Uterus (tissue), 2 donors: Measurements from ENCODE around the gene LGR6.

Experiments used
- POLR2A ChIP-seq, 2 donors: fragments of 450-650 bp; IDR thresholded peaks; one replicate each; pipeline ENCODE4 v1.6.1; 2016; ENCODE audit warnings: antibody characterized with exemption in 2 of 2, mild to moderate bottlenecking in 1 of 2, moderate library complexity in 1 of 2
- TF ChIP-seq, protein P1 (sequence below), 4 experiments: fragments of 200-600 bp in 2 of 4; fragments of 450-650 bp in 2 of 4; sonication (generic) in 2 of 4; IDR thresholded peaks; one replicate each; pipeline ENCODE4 v1.5.1; 2016 to 2019; ENCODE audit warnings: antibody characterized with exemption in 4 of 4, mild to moderate bottlenecking in 2 of 4, moderate library complexity in 1 of 4

DNA sequence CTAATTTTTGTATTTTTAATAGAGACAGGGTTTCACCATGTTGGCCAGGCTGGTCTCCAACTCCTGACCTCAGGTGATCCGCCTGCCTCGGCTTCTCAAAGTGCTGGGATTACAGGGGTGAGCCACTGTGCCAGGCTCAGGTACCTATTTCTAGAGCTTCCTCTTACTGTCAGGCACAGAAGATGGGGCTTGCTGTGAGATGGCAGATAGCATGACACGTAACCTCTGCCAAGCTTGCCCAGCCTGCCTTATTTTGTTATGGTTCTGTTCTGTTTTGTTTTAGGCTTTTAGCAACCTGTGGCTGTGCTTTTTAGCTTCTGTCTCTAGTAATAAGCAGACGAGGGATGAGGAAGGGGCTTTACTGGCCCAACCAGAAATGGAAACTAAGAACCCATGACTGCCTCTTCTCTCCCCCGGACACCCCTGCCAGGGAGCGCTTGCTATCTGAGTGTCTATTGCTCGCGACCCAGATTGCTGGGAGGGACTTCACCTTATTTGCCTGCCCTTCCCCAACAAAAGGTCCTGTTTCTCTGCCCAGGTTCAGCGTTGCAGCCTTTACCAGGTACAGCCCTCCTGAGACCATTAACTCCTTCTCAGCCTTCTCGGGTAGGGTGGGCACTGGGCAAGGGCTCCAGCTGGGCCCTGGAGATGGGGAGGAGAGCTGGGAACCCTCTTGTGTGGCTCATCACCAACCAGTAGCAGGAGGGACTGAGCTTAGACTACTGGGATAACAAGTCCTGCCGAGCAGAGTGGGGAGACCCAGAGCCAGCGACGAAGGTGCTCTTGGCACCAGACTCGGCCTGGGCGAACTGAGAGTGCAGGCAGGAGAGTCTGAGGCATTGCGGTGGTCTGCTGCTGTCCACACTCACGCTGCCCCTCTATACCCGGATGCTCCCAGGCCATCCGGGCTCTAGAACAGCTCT is 13.5 kb upstream of the LGR6 start:
- TF ChIP-seq POLR2A (IDR thresholded peaks at IDR 0.05), result no peak
- TF ChIP-seq, protein P1, sequence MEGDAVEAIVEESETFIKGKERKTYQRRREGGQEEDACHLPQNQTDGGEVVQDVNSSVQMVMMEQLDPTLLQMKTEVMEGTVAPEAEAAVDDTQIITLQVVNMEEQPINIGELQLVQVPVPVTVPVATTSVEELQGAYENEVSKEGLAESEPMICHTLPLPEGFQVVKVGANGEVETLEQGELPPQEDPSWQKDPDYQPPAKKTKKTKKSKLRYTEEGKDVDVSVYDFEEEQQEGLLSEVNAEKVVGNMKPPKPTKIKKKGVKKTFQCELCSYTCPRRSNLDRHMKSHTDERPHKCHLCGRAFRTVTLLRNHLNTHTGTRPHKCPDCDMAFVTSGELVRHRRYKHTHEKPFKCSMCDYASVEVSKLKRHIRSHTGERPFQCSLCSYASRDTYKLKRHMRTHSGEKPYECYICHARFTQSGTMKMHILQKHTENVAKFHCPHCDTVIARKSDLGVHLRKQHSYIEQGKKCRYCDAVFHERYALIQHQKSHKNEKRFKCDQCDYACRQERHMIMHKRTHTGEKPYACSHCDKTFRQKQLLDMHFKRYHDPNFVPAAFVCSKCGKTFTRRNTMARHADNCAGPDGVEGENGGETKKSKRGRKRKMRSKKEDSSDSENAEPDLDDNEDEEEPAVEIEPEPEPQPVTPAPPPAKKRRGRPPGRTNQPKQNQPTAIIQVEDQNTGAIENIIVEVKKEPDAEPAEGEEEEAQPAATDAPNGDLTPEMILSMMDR (IDR thresholded peaks at IDR 0.05), result no peak
